WTC11 (cell line): ENCODE results near the gene PHLDB3. TPM values are rescaled to one million over a fixed set of nuclear protein-coding genes. Genes with fewer than 3 reads are reported as not detected.

Source experiments
- ATAC-seq: fragments of 200-7000 bp; cut with Tn5 transposase; 2 replicates; pipeline ENCODE4 v1.10.0; 2021; ENCODE audit warnings: mild to moderate bottlenecking, moderate library complexity
- CTCF ChIA-PET: fragments of 300-600 bp; sonication (Branson Sonifier 250); formaldehyde crosslinking; loops from one replicate; lab custom pipeline; 2021; ENCODE audit warnings: antibody characterized with exemption; lab: Charles Lee
- POLR2A ChIA-PET: fragments of 350-600 bp; sonication (Branson Sonifier 250); formaldehyde crosslinking; loops from one replicate; lab custom pipeline; 2021; ENCODE audit warnings: antibody characterized with exemption; lab: Charles Lee
- DNase-seq: peaks from one replicate; pipeline ENCODE4 v3.0.0; 2021; ENCODE audit warnings: low spot score
- H3K27ac Mint-ChIP-seq: 2 replicates; pipeline ENCODE4 v1.8.0; 2021; ENCODE audit warnings: mixed read lengths
- H3K27me3 Mint-ChIP-seq: 2 replicates; pipeline ENCODE4 v1.8.0; 2021; ENCODE audit warnings: low read depth, mild to moderate bottlenecking, moderate library complexity, mixed read lengths
- H3K36me3 Mint-ChIP-seq: 2 replicates; pipeline ENCODE4 v1.8.0; 2021; ENCODE audit warnings: mixed read lengths
- H3K4me1 Mint-ChIP-seq: 2 replicates; pipeline ENCODE4 v1.8.0; 2022; ENCODE audit warnings: mixed read lengths
- H3K4me3 Mint-ChIP-seq: 2 replicates; pipeline ENCODE4 v1.8.0; 2021; ENCODE audit warnings: mild to moderate bottlenecking, moderate library complexity, mixed read lengths
- H3K9me3 Mint-ChIP-seq: 2 replicates; pipeline ENCODE4 v1.8.0; 2021; ENCODE audit warnings: mixed read lengths
- AFF4 ChIP-seq: sonication (generic); formaldehyde crosslinking; IDR thresholded peaks from 2 replicates; pipeline ENCODE4 v1.8.1; 2023; ENCODE audit warnings: mild to moderate bottlenecking, missing genetic modification reagents, borderline replicate concordance
- CTCF ChIP-seq: fragments of 200-600 bp; IDR thresholded peaks from 2 replicates; pipeline ENCODE4 v1.8.0; 2022; ENCODE audit warnings: antibody characterized with exemption
- ELF4 ChIP-seq: sonication (generic); formaldehyde crosslinking; IDR thresholded peaks from 2 replicates; pipeline ENCODE4 v1.8.1; 2022; ENCODE audit warnings: low read depth, mild to moderate bottlenecking, moderate library complexity, missing genetic modification reagents
- EMX1 ChIP-seq: fragments of 250-450 bp; sonication (Bioruptor Pico); IDR thresholded peaks from 2 replicates; pipeline ENCODE4 v1.8.0; 2021; ENCODE audit warnings: mild to moderate bottlenecking
- ETV6 ChIP-seq: sonication (generic); formaldehyde crosslinking; IDR thresholded peaks from 2 replicates; pipeline ENCODE4 v1.8.1; 2022; ENCODE audit warnings: mild to moderate bottlenecking, missing genetic modification reagents
- FOXK1 ChIP-seq: sonication (generic); formaldehyde crosslinking; IDR thresholded peaks from 2 replicates; pipeline ENCODE4 v1.8.0; 2022; ENCODE audit warnings: mild to moderate bottlenecking, moderate library complexity, missing genetic modification reagents
- HMGXB4 ChIP-seq: sonication (generic); formaldehyde crosslinking; IDR thresholded peaks from 2 replicates; pipeline ENCODE4 v1.8.1; 2023; ENCODE audit warnings: mild to moderate bottlenecking, moderate library complexity, missing genetic modification reagents
- RELA ChIP-seq: sonication (generic); formaldehyde crosslinking; IDR thresholded peaks from 2 replicates; pipeline ENCODE4 v1.8.1; 2022; ENCODE audit warnings: missing genetic modification reagents, mild to moderate bottlenecking, borderline replicate concordance
- SMAD4 ChIP-seq: sonication (generic); formaldehyde crosslinking; IDR thresholded peaks from 2 replicates; pipeline ENCODE4 v1.8.0; 2022; ENCODE audit warnings: mild to moderate bottlenecking, missing genetic modification reagents
- STAT6 ChIP-seq: sonication (generic); formaldehyde crosslinking; conservative IDR thresholded peaks from 2 replicates; pipeline ENCODE4 v1.8.1; 2023; ENCODE audit warnings: mild to moderate bottlenecking, low read depth, missing genetic modification reagents, moderate library complexity
- ZMAT4 ChIP-seq: fragments of 250-450 bp; sonication (Bioruptor Pico); IDR thresholded peaks from 2 replicates; pipeline ENCODE4 v1.9.0; 2021; ENCODE audit warnings: mild to moderate bottlenecking
- ZNF121 ChIP-seq: sonication (generic); formaldehyde crosslinking; IDR thresholded peaks from 2 replicates; pipeline ENCODE4 v1.8.0; 2023; ENCODE audit warnings: missing genetic modification reagents
- ZNF232 ChIP-seq: sonication (generic); formaldehyde crosslinking; IDR thresholded peaks from 2 replicates; pipeline ENCODE4 v1.8.0; 2022; ENCODE audit warnings: mild to moderate bottlenecking, missing genetic modification reagents
- ZNF317 ChIP-seq: sonication (generic); formaldehyde crosslinking; IDR thresholded peaks from 2 replicates; pipeline ENCODE4 v1.8.1; 2023; ENCODE audit warnings: low read depth, mild to moderate bottlenecking, moderate library complexity, missing genetic modification reagents, borderline replicate concordance
- ZNF423 ChIP-seq: fragments of 250-450 bp; sonication (Bioruptor Pico); IDR thresholded peaks from 2 replicates; pipeline ENCODE4 v2.1.2; 2022; ENCODE audit warnings: mild to moderate bottlenecking, moderate library complexity
- ZNF532 ChIP-seq: fragments of 250-450 bp; sonication (Bioruptor Pico); IDR thresholded peaks from 2 replicates; pipeline ENCODE4 v1.9.0; 2021; ENCODE audit warnings: mild to moderate bottlenecking, borderline replicate concordance
- ZNF671 ChIP-seq: fragments of 250-450 bp; sonication (Bioruptor Pico); IDR thresholded peaks from 2 replicates; pipeline ENCODE4 v1.8.0; 2021; ENCODE audit warnings: mild to moderate bottlenecking
- total RNA-seq: library from RNA; stranded (reverse); gene quantifications from 3 replicates; pipeline ENCODE4 v1.2.3, GENCODE V29; 2021

Gene PHLDB3
- total RNA-seq, 1 experiment from 2014 or later, result 14.6 TPM

- no peak for TF ChIP-seq ZNF532
- no peak for TF ChIP-seq CTCF
- TF ChIP-seq AFF4 (CRISPR knock-in tag), result no peak
- TF ChIP-seq ZNF423 (CRISPR knock-in tag), result no peak
Measured at GRCh38 chr19:43435775-43436174, 68.8 kb downstream of the PHLDB3 start (continued).

- H3K9me3 Mint-ChIP-seq, result 0 out of 2 replicates have a peak, but pooled peaks cover 3% of the 10 kb centered on the region
- DNase-seq (no peak), ATAC-seq (no peak)
- H3K27me3 Mint-ChIP-seq, result no peaks in the 10 kb centered on the region; the same call in 1 of the 2 replicates
- H3K36me3 Mint-ChIP-seq, result no peaks in the 10 kb centered on the region
- peaks cover 14% of the 10 kb centered on the region for H3K4me1 Mint-ChIP-seq
- H3K4me3 Mint-ChIP-seq, result no peak overlapping the region
- POLR2A ChIA-PET, result no interaction called here
- CTCF ChIA-PET, result interaction anchor here (6.0 kb wide), 1 partner anchor 13 kb away, joined by 39 read pairs; no protein-coding TSS in a partner anchor
- no peak overlapping the region for H3K27ac Mint-ChIP-seq
- TF ChIP-seq ETV6 (no peak), RELA (CRISPR knock-in tag) (no peak), ELF4 (CRISPR knock-in tag) (no peak), ZNF317 (CRISPR knock-in tag) (no peak), EMX1 (CRISPR knock-in tag) (no peak), ZMAT4 (CRISPR knock-in tag) (no peak), HMGXB4 (no peak), STAT6 (CRISPR knock-in tag) (no peak), ZNF232 (no peak), SMAD4 (no peak), ZNF121 (CRISPR knock-in tag) (no peak), ZNF532 (no peak), FOXK1 (CRISPR knock-in tag) (no peak), ZNF671 (CRISPR knock-in tag) (no peak)
Measured at GRCh38 chr19:43433689-43434088, 70.9 kb downstream of the PHLDB3 start.
